ENCODE results near the gene THAP10.
"Not testable (repeated sequence)": the region's sequence is repeated elsewhere in the genome, so short reads cannot be mapped to it uniquely, and the experiment has no call there.

The THAP10 gene

GRCh38 chr15:70876683-70877082, 15.6 kb downstream of the THAP10 start:
- DNase-seq (ENCODE audit: low spot score) = no peak

- DNase-seq (ENCODE audit: low spot score) = no peak
Observed at GRCh38 chr15:70876011-70876410, 16.2 kb downstream of the THAP10 start.

GRCh38 chr15:70875001-70875782, 17.0 kb downstream of the THAP10 start:
- peak; percentile 66 for DNase-seq (ENCODE audit: low spot score)

GRCh38 chr15:70873232-70874054, 18.8 kb downstream of the THAP10 start:
- DNase-seq (ENCODE audit: low spot score) = no peak

- DNase-seq (ENCODE audit: low spot score) = not testable (repeated sequence)
Observed at GRCh38 chr15:70871490-70871889, 20.7 kb downstream of the THAP10 start.

- peak; percentile 64 for DNase-seq (ENCODE audit: low spot score)
Observed at GRCh38 chr15:70870051-70870450, 22.2 kb downstream of the THAP10 start.

- no peak for DNase-seq (ENCODE audit: low spot score)
Observed at GRCh38 chr15:70869346-70869745, 22.9 kb downstream of the THAP10 start.

GRCh38 chr15:70867911-70868467, 24.2 kb downstream of the THAP10 start:
- peak; percentile 44 for DNase-seq (ENCODE audit: low spot score)

GRCh38 chr15:70866982-70867641, 25.1 kb downstream of the THAP10 start:
- DNase-seq (ENCODE audit: low spot score) = no peak

GRCh38 chr15:70863450-70864218, 28.6 kb downstream of the THAP10 start:
- peak; percentile 84 for DNase-seq (ENCODE audit: low spot score)

- DNase-seq (ENCODE audit: low spot score) = no peak
Observed at GRCh38 chr15:70859998-70860397, 32.2 kb downstream of the THAP10 start.

GRCh38 chr15:70859322-70859908, 32.8 kb downstream of the THAP10 start:
- DNase-seq (ENCODE audit: low spot score) = no peak

- not testable (repeated sequence) for DNase-seq (ENCODE audit: low spot score)
Observed at GRCh38 chr15:70858614-70859321, 33.5 kb downstream of the THAP10 start.

- DNase-seq (ENCODE audit: low spot score) = no peak
Observed at GRCh38 chr15:70857562-70858285, 34.5 kb downstream of the THAP10 start.

GRCh38 chr15:70856884-70857561, 35.2 kb downstream of the THAP10 start:
- peak; percentile 90 for DNase-seq (ENCODE audit: low spot score)

- DNase-seq (ENCODE audit: low spot score) = peak; percentile 25
Observed at GRCh38 chr15:70856177-70856883, 35.9 kb downstream of the THAP10 start.

- no peak for DNase-seq (ENCODE audit: low spot score)
Observed at GRCh38 chr15:70855764-70856163, 36.5 kb downstream of the THAP10 start.

GRCh38 chr15:70854666-70854976, 37.6 kb downstream of the THAP10 start:
- DNase-seq (ENCODE audit: low spot score) = peak; percentile 27

Measured in AG20443 (cell line).